ENCODE measurements around the gene ALDH5A1. TPM values are rescaled to one million over a fixed set of nuclear protein-coding genes. Genes with fewer than 3 reads are reported as not detected.

Gene ALDH5A1
- total and polyA plus RNA-seq, 8 donors: 0.58 to 9.8 (median 2.5) TPM

- no peak for TF ChIP-seq POLR2A (IDR thresholded peaks at IDR 0.05)
- TF ChIP-seq EP300 (IDR thresholded peaks at IDR 0.05): no peak
- TF ChIP-seq POLR2AphosphoS5 (IDR thresholded peaks at IDR 0.05): no peak
- no peak for TF ChIP-seq CTCF (IDR thresholded peaks at IDR 0.05)
- H3K27ac ChIP-seq: no peak overlapping the region
- no peaks in the 10 kb centered on the region for H3K9me3 ChIP-seq
- no peak for DNase-seq
- H3K4me1 ChIP-seq: no peaks in the 10 kb centered on the region
- H3K36me3 ChIP-seq: no peaks in the 10 kb centered on the region
- no peak overlapping the region for H3K4me3 ChIP-seq
- intact Hi-C loops (cut with DNase I; ENCODE audit: low total_unique reads): no loop called here
- no peaks in the 10 kb centered on the region for H3K27me3 ChIP-seq
Observed at GRCh38 chr6:24558516-24558915, 63.7 kb downstream of the ALDH5A1 start.

- Histone ChIP-seq H3K4me1 (no peaks in the 10 kb centered on the region), H3K36me3 (no peaks in the 10 kb centered on the region), H3K27me3 (no peaks in the 10 kb centered on the region), H3K9me3 (no peaks in the 10 kb centered on the region), H3K27ac (no peak overlapping the region), H3K4me3 (no peak overlapping the region)
- intact Hi-C loops (cut with DNase I; ENCODE audit: low total_unique reads): no loop called here
- DNase-seq: no peak
- 83 to 92% (median 88%) methylated on average over 9 to 10 of the region's 10 CpGs for WGBS, 5 donors
- TF ChIP-seq CTCF (IDR thresholded peaks at IDR 0.05) (no peak), EP300 (IDR thresholded peaks at IDR 0.05) (no peak), POLR2AphosphoS5 (IDR thresholded peaks at IDR 0.05) (no peak), POLR2A (IDR thresholded peaks at IDR 0.05) (no peak)
Observed at GRCh38 chr6:24564081-24564480, 69.3 kb downstream of the ALDH5A1 start.

- no peaks in the 10 kb centered on the region for H3K4me1 ChIP-seq
Observed at GRCh38 chr6:24565196-24565595, 70.4 kb downstream of the ALDH5A1 start.

GRCh38 chr6:24566020-24566767 lies 71.4 kb downstream of the ALDH5A1 start:
- Histone ChIP-seq H3K27me3 (no peaks in the 10 kb centered on the region), H3K9me3 (no peaks in the 10 kb centered on the region), H3K4me1 (no peaks in the 10 kb centered on the region), H3K36me3 (no peaks in the 10 kb centered on the region), H3K4me3 (no peak overlapping the region), H3K27ac (no peak overlapping the region)
- TF ChIP-seq POLR2AphosphoS5 (IDR thresholded peaks at IDR 0.05) (no peak), POLR2A (IDR thresholded peaks at IDR 0.05) (no peak), CTCF (IDR thresholded peaks at IDR 0.05) (no peak)
- intact Hi-C loops (cut with DNase I; ENCODE audit: low total_unique reads): no loop called here
- WGBS, 5 donors: 85 to 94% (median 89%) methylated on average over 5 of the region's 5 CpGs
- no peak for DNase-seq

More at GRCh38 chr6:24565196-24565595, 70.4 kb downstream of the ALDH5A1 start:
- Histone ChIP-seq H3K27ac (no peak overlapping the region), H3K36me3 (no peaks in the 10 kb centered on the region), H3K9me3 (no peaks in the 10 kb centered on the region), H3K27me3 (no peaks in the 10 kb centered on the region), H3K4me3 (no peak overlapping the region)
- 93 to 97% (median 96%) methylated on average over 9 of the region's 9 CpGs for WGBS, 5 donors
- TF ChIP-seq POLR2AphosphoS5 (IDR thresholded peaks at IDR 0.05) (no peak), CTCF (IDR thresholded peaks at IDR 0.05) (no peak), EP300 (IDR thresholded peaks at IDR 0.05) (no peak), POLR2A (IDR thresholded peaks at IDR 0.05) (no peak)
- DNase-seq: no peak
- intact Hi-C loops (cut with DNase I; ENCODE audit: low total_unique reads): no loop called here
